Vagina (tissue), 2 donors: ENCODE measurements around the gene MS4A2. TPM values are rescaled to one million over a fixed set of nuclear protein-coding genes. Genes with fewer than 3 reads are reported as not detected.

ENCODE experiments used
- DNase-seq, 2 donors: peaks; one replicate each; pipeline ENCODE4 v3.0.0-alpha.2; 2017; ENCODE audit errors: extremely low spot score in 2 of 2
- H3K27ac ChIP-seq: fragments of 200-600 bp; sonication (generic); one replicate; pipeline ENCODE4 v1.5.1; 2019
- H3K27me3 ChIP-seq: fragments of 200-600 bp; sonication (generic); one replicate; pipeline ENCODE4 v1.5.1; 2019
- H3K36me3 ChIP-seq, 2 donors: fragments of 200-600 bp; sonication (generic); one replicate each; pipeline ENCODE4 v1.5.1; 2017 to 2019
- H3K4me1 ChIP-seq: fragments of 200-600 bp; sonication (generic); one replicate; pipeline ENCODE4 v1.5.1; 2019
- H3K4me3 ChIP-seq, 2 donors: fragments of 200-600 bp; sonication (generic); 1 replicate in 1 of 2; 2 replicates in 1 of 2; pipeline ENCODE4 v1.5.1; 2016 to 2019
- H3K9me3 ChIP-seq: fragments of 200-600 bp; sonication (generic); one replicate; pipeline ENCODE4 v1.5.1; 2019
- CTCF ChIP-seq, 3 experiments: fragments of 450-650 bp in 2 of 3; fragments of 200-600 bp in 1 of 3; sonication (generic) in 1 of 3; IDR thresholded peaks; one replicate each; pipeline ENCODE4 v1.5.1; 2017 to 2019; ENCODE audit warnings: antibody characterized with exemption in 3 of 3, mild to moderate bottlenecking in 2 of 3, moderate library complexity in 2 of 3
- POLR2A ChIP-seq, 2 donors: fragments of 450-650 bp; IDR thresholded peaks; one replicate each; pipeline ENCODE4 v1.6.1; 2017; ENCODE audit warnings: antibody characterized with exemption in 2 of 2, mild to moderate bottlenecking in 2 of 2, moderate library complexity in 2 of 2
- POLR2AphosphoS5 ChIP-seq, 2 donors: sonication (generic); formaldehyde crosslinking; IDR thresholded peaks; one replicate each; pipeline ENCODE4 v1.9.0; 2017; ENCODE audit warnings: antibody characterized with exemption in 2 of 2, mild to moderate bottlenecking in 2 of 2, low read depth in 1 of 2; ENCODE audit not compliant: insufficient read depth in 1 of 2
- intact Hi-C: fragments of 100-400 bp; cut with DNase I; formaldehyde crosslinking; loops from one replicate; pipeline ENCODE4 v1.15.1; 2023
- total RNA-seq: library from RNA; depleted of rRNA; stranded (reverse); fragments of >200 nt; gene quantifications from one replicate; pipeline ENCODE4 v1.2.3, GENCODE V29; 2016

The MS4A2 gene
- total RNA-seq, 1 donor from 2014 or later = 10.3 TPM

GRCh38 chr11:60085909-60086308, 2.6 kb upstream of the MS4A2 start:
- Histone ChIP-seq H3K4me1 (no peaks in the 10 kb centered on the region), H3K27me3 (no peaks in the 10 kb centered on the region), H3K9me3 (no peaks in the 10 kb centered on the region), H3K36me3 (no peaks in the 10 kb centered on the region), H3K27ac (no peak overlapping the region), H3K4me3 (no peak overlapping the region)
- DNase-seq = no peak
- intact Hi-C loops = no loop called here
- TF ChIP-seq POLR2A (IDR thresholded peaks at IDR 0.05) = no peak
- no peak for TF ChIP-seq POLR2AphosphoS5 (IDR thresholded peaks at IDR 0.05; ENCODE audit: insufficient read depth in 1 of 2, low read depth in 1 of 2)
- no peak for TF ChIP-seq CTCF (IDR thresholded peaks at IDR 0.05)

GRCh38 chr11:60087239-60087638, 1.2 kb upstream of the MS4A2 start:
- TF ChIP-seq POLR2A (IDR thresholded peaks at IDR 0.05) (no peak), POLR2AphosphoS5 (IDR thresholded peaks at IDR 0.05; ENCODE audit: insufficient read depth in 1 of 2, low read depth in 1 of 2) (no peak), CTCF (IDR thresholded peaks at IDR 0.05) (no peak)
- Histone ChIP-seq H3K4me1 (no peaks in the 10 kb centered on the region), H3K27ac (no peak overlapping the region), H3K36me3 (no peaks in the 10 kb centered on the region), H3K27me3 (no peaks in the 10 kb centered on the region), H3K9me3 (no peaks in the 10 kb centered on the region), H3K4me3 (no peak overlapping the region)
- DNase-seq = no peak
- intact Hi-C loops = no loop called here

GRCh38 chr11:60095477-60096120, 7.1 kb downstream of the MS4A2 start:
- Histone ChIP-seq H3K27me3 (no peaks in the 10 kb centered on the region), H3K4me1 (no peaks in the 10 kb centered on the region), H3K27ac (no peak overlapping the region), H3K4me3 (no peak overlapping the region), H3K9me3 (no peaks in the 10 kb centered on the region), H3K36me3 (no peaks in the 10 kb centered on the region)
- no peak for DNase-seq
- intact Hi-C loops = no loop called here
- TF ChIP-seq POLR2AphosphoS5 (IDR thresholded peaks at IDR 0.05; ENCODE audit: insufficient read depth in 1 of 2, low read depth in 1 of 2) (no peak), POLR2A (IDR thresholded peaks at IDR 0.05) (no peak), CTCF (IDR thresholded peaks at IDR 0.05) (no peak)

GRCh38 chr11:60097189-60097588, 8.7 kb downstream of the MS4A2 start:
- DNase-seq = no peak
- intact Hi-C loops = no loop called here
- Histone ChIP-seq H3K4me3 (no peak overlapping the region), H3K4me1 (no peaks in the 10 kb centered on the region), H3K27ac (no peak overlapping the region), H3K9me3 (no peaks in the 10 kb centered on the region), H3K27me3 (no peaks in the 10 kb centered on the region), H3K36me3 (no peaks in the 10 kb centered on the region)
- TF ChIP-seq POLR2A (IDR thresholded peaks at IDR 0.05) = no peak
- TF ChIP-seq POLR2AphosphoS5 (IDR thresholded peaks at IDR 0.05; ENCODE audit: insufficient read depth in 1 of 2, low read depth in 1 of 2) = no peak
- TF ChIP-seq CTCF (IDR thresholded peaks at IDR 0.05) = no peak

GRCh38 chr11:60098508-60098907, 10.0 kb downstream of the MS4A2 start:
- Histone ChIP-seq H3K9me3 (no peaks in the 10 kb centered on the region), H3K4me3 (no peak overlapping the region), H3K36me3 (no peaks in the 10 kb centered on the region), H3K27ac (no peak overlapping the region), H3K27me3 (no peaks in the 10 kb centered on the region), H3K4me1 (no peaks in the 10 kb centered on the region)
- intact Hi-C loops = no loop called here
- no peak for DNase-seq
- TF ChIP-seq POLR2A (IDR thresholded peaks at IDR 0.05) (no peak), POLR2AphosphoS5 (IDR thresholded peaks at IDR 0.05; ENCODE audit: insufficient read depth in 1 of 2, low read depth in 1 of 2) (no peak)
